Sigmoid colon (tissue), 7 donors: ENCODE results near the gene KCNMB3. TPM values are rescaled to one million over a fixed set of nuclear protein-coding genes. Genes with fewer than 3 reads are reported as not detected.
A peak's percentile ranks its signal among the peaks of the same experiment; 100 is the strongest.
"Not testable (repeated sequence)": the region's sequence is repeated elsewhere in the genome, so short reads cannot be mapped to it uniquely, and the experiment has no call there.

Source experiments
- DNase-seq: peaks from one replicate; pipeline ENCODE4 v3.0.0-alpha.2; 2019
- H3K27ac ChIP-seq, 4 donors: fragments of 200-600 bp; sonication (generic); one replicate each; pipeline ENCODE4 v1.5.1; 2016 to 2019; ENCODE audit warnings: mild to moderate bottlenecking in 1 of 4
- H3K27me3 ChIP-seq, 3 donors: fragments of 200-600 bp; sonication (generic); one replicate each; pipeline ENCODE4 v1.5.1; 2019; ENCODE audit warnings: mild to moderate bottlenecking in 1 of 3
- H3K36me3 ChIP-seq, 4 donors: fragments of 200-600 bp; sonication (generic); one replicate each; pipeline ENCODE4 v1.5.1; 2016 to 2019
- H3K4me1 ChIP-seq, 4 donors: fragments of 200-600 bp; sonication (generic); one replicate each; pipeline ENCODE4 v1.5.1; 2017 to 2019
- H3K4me3 ChIP-seq, 4 donors: fragments of 200-600 bp; sonication (generic); one replicate each; pipeline ENCODE4 v1.5.1; 2017 to 2019; ENCODE audit warnings: mild to moderate bottlenecking in 2 of 4, moderate library complexity in 1 of 4
- H3K9me3 ChIP-seq, 4 donors: fragments of 200-600 bp in 3 of 4; sonication (generic) in 3 of 4; one replicate each; pipeline versions ENCODE4 v1.5.1 to v1.6.1; 2013 to 2019
- CTCF ChIP-seq, 4 experiments: fragments of 450-650 bp in 3 of 4; fragments of 200-600 bp in 1 of 4; IDR thresholded peaks; one replicate each; pipeline ENCODE4 v1.5.1; 2016 to 2019; ENCODE audit warnings: antibody characterized with exemption in 4 of 4, mild to moderate bottlenecking in 3 of 4, moderate library complexity in 2 of 4
- EP300 ChIP-seq, 4 donors: sonication (generic); formaldehyde crosslinking; IDR thresholded peaks; one replicate each; pipeline ENCODE4 v1.6.1; 2017; ENCODE audit warnings: antibody characterized with exemption in 4 of 4
- POLR2A ChIP-seq, 2 donors: fragments of 450-650 bp; IDR thresholded peaks; one replicate each; pipeline ENCODE4 v1.6.1; 2016; ENCODE audit warnings: antibody characterized with exemption in 2 of 2, mild to moderate bottlenecking in 2 of 2, moderate library complexity in 2 of 2
- POLR2AphosphoS5 ChIP-seq, 4 donors: sonication (generic); formaldehyde crosslinking; IDR thresholded peaks; one replicate each; pipeline ENCODE4 v1.6.1; 2017; ENCODE audit warnings: antibody characterized with exemption in 4 of 4
- WGBS, 2 donors: extraction: QIAGEN DNeasy Blood & Tissue Kit; methylation state at CpG; one replicate each; pipeline ENCODE4 v1.1.7; 2013; 5-methylcytosine and 5-hydroxymethylcytosine counted together
- intact Hi-C: fragments of 100-400 bp; cut with DNase I; formaldehyde crosslinking; loops from one replicate; pipeline ENCODE4 v1.15.1; 2023
- polyA plus RNA-seq, 3 donors: library from polyadenylated mRNA; stranded (reverse); fragments of 200-250 nt; gene quantifications; one replicate each; pipeline ENCODE4 v1.2.3, GENCODE V29; 2013
- total RNA-seq, 4 donors: library from RNA; depleted of rRNA; stranded (reverse); fragments of >200 nt; gene quantifications; one replicate each; pipeline ENCODE4 v1.1.0, GENCODE V29; 2016
- donor health status: healthy with polysubstance abuse.
- donor health status: Bipolar disorder and iron deficiency.
- donor health status: healthy.

The KCNMB3 gene
- total and polyA plus RNA-seq, 7 donors: 0.60 to 7.2 (median 2.7) TPM

- intact Hi-C loops: no loop called here
- Histone ChIP-seq H3K4me1 (peaks cover 0 to 4% (median 2%) of the 10 kb centered on the region in 4 donors), H3K36me3 (no peaks in the 10 kb centered on the region), H3K9me3 (no peaks in the 10 kb centered on the region), H3K4me3 (no peak overlapping the region), H3K27ac (no peak overlapping the region), H3K27me3 (no peaks in the 10 kb centered on the region)
- whole genome bisulfite sequencing, 2 donors: 60 to 83% methylated on average over 4 of the region's 4 CpGs
- TF ChIP-seq POLR2AphosphoS5 (IDR thresholded peaks at IDR 0.05): no peak
- no peak for TF ChIP-seq POLR2A (IDR thresholded peaks at IDR 0.05)
- no peak for TF ChIP-seq EP300 (IDR thresholded peaks at IDR 0.05)
- TF ChIP-seq CTCF (IDR thresholded peaks at IDR 0.05): no peak
- DNase-seq: no peak
These were observed 15.0 kb upstream of the KCNMB3 start for GRCh38 chr3:179265875-179266274.

GRCh38 chr3:179265092-179265491 is 14.2 kb upstream of the KCNMB3 start:
- 36 to 87% methylated on average over 1 of the region's 1 CpG for WGBS, 2 donors
- DNase-seq: no peak
- H3K4me3 ChIP-seq: no peak overlapping the region

GRCh38 chr3:179264449-179264848 is 13.5 kb upstream of the KCNMB3 start:
- TF ChIP-seq POLR2A (IDR thresholded peaks at IDR 0.05) (no peak), POLR2AphosphoS5 (IDR thresholded peaks at IDR 0.05) (no peak), EP300 (IDR thresholded peaks at IDR 0.05) (no peak)
- Histone ChIP-seq H3K4me1 (peaks cover 0 to 4% (median 2%) of the 10 kb centered on the region in 4 donors), H3K27ac (no peak overlapping the region), H3K36me3 (no peaks in the 10 kb centered on the region), H3K9me3 (peaks cover 0 to 3% (median 0%) of the 10 kb centered on the region in 4 donors), H3K4me3 (no peak overlapping the region), H3K27me3 (no peaks in the 10 kb centered on the region)
- DNase-seq: no peak
- intact Hi-C loops: loop anchor here (5.0 kb wide), 1 partner anchor 53 kb away; no protein-coding TSS in a partner anchor
- whole genome bisulfite sequencing, 2 donors: 68 to 80% methylated on average over 4 of the region's 4 CpGs

More at GRCh38 chr3:179265092-179265491, 14.2 kb upstream of the KCNMB3 start:
- Histone ChIP-seq H3K4me1 (peaks cover 0 to 4% (median 2%) of the 10 kb centered on the region in 4 donors), H3K36me3 (no peaks in the 10 kb centered on the region), H3K27ac (no peak overlapping the region), H3K9me3 (no peaks in the 10 kb centered on the region), H3K27me3 (no peaks in the 10 kb centered on the region)
- intact Hi-C loops: no loop called here
- TF ChIP-seq POLR2AphosphoS5 (IDR thresholded peaks at IDR 0.05) (no peak), EP300 (IDR thresholded peaks at IDR 0.05) (no peak), POLR2A (IDR thresholded peaks at IDR 0.05) (no peak), CTCF (IDR thresholded peaks at IDR 0.05) (no peak)

GRCh38 chr3:179263134-179263533 is 12.2 kb upstream of the KCNMB3 start:
- DNase-seq: no peak
- Histone ChIP-seq H3K9me3 (peaks cover 0 to 3% (median 0%) of the 10 kb centered on the region in 4 donors), H3K27me3 (no peaks in the 10 kb centered on the region), H3K36me3 (no peaks in the 10 kb centered on the region), H3K4me3 (no peak overlapping the region), H3K4me1 (peaks cover 0 to 4% (median 2%) of the 10 kb centered on the region in 4 donors), H3K27ac (no peak overlapping the region)
- TF ChIP-seq EP300 (IDR thresholded peaks at IDR 0.05): no peak
- no peak for TF ChIP-seq POLR2AphosphoS5 (IDR thresholded peaks at IDR 0.05)
- no peak for TF ChIP-seq POLR2A (IDR thresholded peaks at IDR 0.05)
- no peak for TF ChIP-seq CTCF (IDR thresholded peaks at IDR 0.05)
- intact Hi-C loops: loop anchor here (5.0 kb wide), 1 partner anchor 54 kb away; no protein-coding TSS in a partner anchor
- 97% methylated on average over 29 of the region's 29 CpGs for WGBS, 2 donors

GRCh38 chr3:179260949-179261765 is 10.2 kb upstream of the KCNMB3 start:
- no peaks in the 10 kb centered on the region for H3K27me3 ChIP-seq
- H3K36me3 ChIP-seq: no peaks in the 10 kb centered on the region
- peak; percentile 82 for DNase-seq
- peak overlapping the region; percentile 58 to 75 (median 68) for H3K27ac ChIP-seq
- H3K4me1 ChIP-seq: peaks cover 0 to 4% (median 2%) of the 10 kb centered on the region in 4 donors
- 10 to 11% methylated on average over 71 of the region's 71 CpGs for WGBS, 2 donors
- intact Hi-C loops: loop anchor here (2.0 to 5.0 kb wide), 2 partner anchors 56 to 112 kb away; partner anchors contain the start of gene PIK3CA
- TF ChIP-seq EP300 (IDR thresholded peaks at IDR 0.05) (no peak), CTCF (IDR thresholded peaks at IDR 0.05) (no peak)
- peaks cover 0 to 3% (median 0%) of the 10 kb centered on the region in 4 donors for H3K9me3 ChIP-seq
- H3K4me3 ChIP-seq: peak overlapping the region; percentile 53 to 71 (median 60)

GRCh38 chr3:179259959-179260756 is 9.2 kb upstream of the KCNMB3 start:
- not testable (repeated sequence) for H3K9me3 ChIP-seq, H3K27me3 ChIP-seq, H3K4me1 ChIP-seq, DNase-seq, H3K27ac ChIP-seq, H3K36me3 ChIP-seq
- 97 to 98% methylated on average over 9 of the region's 9 CpGs for WGBS, 2 donors
- intact Hi-C loops: loop anchor here (2.0 to 5.0 kb wide), 2 partner anchors 57 to 111 kb away; partner anchors contain the start of gene PIK3CA
- H3K4me3 ChIP-seq: peak overlapping the region in 1 of 4 donors; percentile 63
